GM12878 (cell line): ENCODE data around the gene KRT71. TPM values are rescaled to one million over a fixed set of nuclear protein-coding genes. Genes with fewer than 3 reads are reported as not detected.
"Not testable (repeated sequence)": the region's sequence is repeated elsewhere in the genome, so short reads cannot be mapped to it uniquely, and the experiment has no call there.

Experiments used
- ATAC-seq: fragments of 200-7000 bp; cut with Tn5 transposase; 3 replicates; pipeline ENCODE4 v1.9.1; 2020; ENCODE audit warnings: mild to moderate bottlenecking, moderate library complexity
- BruUV-seq: library from RNA; stranded (reverse); fragments of 400-500 nt; replicated peaks from 2 replicates; lab custom pipeline; 2021; lab: Mats Ljungman, UMichigan
- CTCF ChIA-PET: fragments of 300-600 bp; sonication (Branson Sonifier 250); formaldehyde crosslinking; extraction: SDS; loops from one replicate; lab custom pipeline; 2021; ENCODE audit warnings: inconsistent platforms; lab: Yijun Ruan, JAX
- POLR2A ChIA-PET: fragments of 350-600 bp; formaldehyde crosslinking; extraction: SDS; loops from one replicate; lab custom pipeline; 2021; ENCODE audit warnings: inconsistent platforms; lab: Charles Lee
- RAD21 ChIA-PET: fragments of 300-600 bp; sonication (Branson Sonifier 250); formaldehyde crosslinking; loops from one replicate; lab custom pipeline; 2023; ENCODE audit warnings: antibody characterized with exemption; ENCODE audit not compliant: unreplicated experiment; lab: Charles Lee
- SMC1A ChIA-PET: fragments of 300-600 bp; sonication (Branson Sonifier 250); formaldehyde crosslinking; loops from one replicate; lab custom pipeline; 2023; ENCODE audit not compliant: unreplicated experiment, uncharacterized antibody; lab: Charles Lee
- DNase-seq: peaks from one replicate; pipeline ENCODE4 v3.0.0-alpha.2; 2011; ENCODE audit warnings: low read depth, low spot score
- FAIRE-seq: peaks from 3 replicates; lab custom pipeline; 2011; peaks lifted over from hg19 to GRCh38; lab: Jason Lieb, UNC
- H2AFZ ChIP-seq: 2 replicates; pipeline ENCODE4 v1.6.0; 2011; ENCODE audit warnings: low read depth, low read length, control low read depth; ENCODE audit not compliant: control insufficient read depth
- H3K27ac ChIP-seq: 2 replicates; pipeline ENCODE4 v1.5.1; 2011; ENCODE audit warnings: control low read depth; ENCODE audit not compliant: control insufficient read depth, insufficient read depth
- H3K27me3 ChIP-seq, 2 experiments: replicated peaks in 1 of 2; 2 replicates each; pipeline versions ENCODE4 v1.6.0 to v1.6.1; 2011; ENCODE audit warnings: low read length in 1 of 2; ENCODE audit not compliant: control insufficient read depth in 2 of 2, insufficient read depth in 2 of 2
- H3K36me3 ChIP-seq, 2 experiments: 2 replicates each; pipeline ENCODE4 v1.5.1; 2011; ENCODE audit warnings: low read length in 1 of 2; ENCODE audit not compliant: control insufficient read depth in 2 of 2, insufficient read depth in 2 of 2
- H3K4me1 ChIP-seq: 2 replicates; pipeline ENCODE4 v1.6.1; 2011; ENCODE audit warnings: mild to moderate bottlenecking, low read length, moderate library complexity, mixed read lengths; ENCODE audit not compliant: control insufficient read depth, insufficient read depth
- H3K4me2 ChIP-seq: 2 replicates; pipeline ENCODE4 v1.6.0; 2011; ENCODE audit warnings: control low read depth; ENCODE audit not compliant: control insufficient read depth, insufficient read depth
- H3K4me3 ChIP-seq: fragments of 200-600 bp; sonication (generic); 2 replicates; pipeline ENCODE4 v1.5.1; 2016
- H3K79me2 ChIP-seq: 2 replicates; pipeline ENCODE4 v1.6.0; 2011; ENCODE audit warnings: low read length; ENCODE audit not compliant: control insufficient read depth, insufficient read depth
- H3K9ac ChIP-seq: 2 replicates; pipeline ENCODE4 v1.8.0; 2011; ENCODE audit warnings: low read length, control low read depth, mixed read lengths; ENCODE audit not compliant: control insufficient read depth, insufficient read depth
- H3K9me3 ChIP-seq: replicated peaks from 3 replicates; pipeline ENCODE4 v1.5.1; 2011; ENCODE audit warnings: mild to moderate bottlenecking, low read length; ENCODE audit not compliant: control insufficient read depth, insufficient read depth
- H4K20me1 ChIP-seq: 2 replicates; pipeline ENCODE4 v1.6.0; 2011; ENCODE audit not compliant: control insufficient read depth, insufficient read depth
- RAD51 ChIP-seq: fragments of 450-650 bp; IDR thresholded peaks from 2 replicates; pipeline ENCODE4 v1.6.1; 2016; ENCODE audit warnings: moderate library complexity, mild to moderate bottlenecking, inconsistent platforms
- RELA ChIP-seq: fragments of 450-650 bp; IDR thresholded peaks from 2 replicates; pipeline ENCODE4 v1.8.0; 2014; ENCODE audit warnings: borderline replicate concordance; ENCODE audit not compliant: partially characterized antibody
- WGBS: methylation state at CpG from one replicate; pipeline ENCODE4 v1.1.6; 2016; ENCODE audit warnings: low lambda C conversion rate; ENCODE audit not compliant: insufficient replicate concordance, insufficient coverage; ENCODE audit errors: missing lambda C conversion rate; 5-methylcytosine and 5-hydroxymethylcytosine counted together
- in situ Hi-C: fragments of 300-500 bp; cut with MboI; formaldehyde crosslinking; loops from 9 replicates; pipeline ENCODE4 v1.14.3; 2018; ENCODE audit warnings: mixed read lengths
- intact Hi-C: fragments of 100-400 bp; cut with micrococcal nuclease; formaldehyde crosslinking; loops from one replicate; pipeline ENCODE4 v1.14.2; 2022; ENCODE audit not compliant: unreplicated experiment
- polyA plus RNA-seq, 11 experiments: library from polyadenylated mRNA; depleted of rRNA in 4 of 11; unstranded in 6 of 11; stranded (reverse) in 5 of 11; fragments of >200 nt; fragmentation: Nextera tagmentation in 4 of 11; fragmentation: Illumina TruSeq in 1 of 11; extraction: Ambion mirVana in 4 of 11; extraction: Trizol in 1 of 11; gene quantifications; 1 replicate in 1 of 11; 2 replicates in 10 of 11; pipeline versions ENCODE4 v1.2.1 to v1.2.3, GENCODE V29; 2011 to 2016; ENCODE audit warnings: inconsistent platforms in 2 of 11, missing spikeins in 2 of 11, low read depth in 1 of 11
- total RNA-seq, 4 experiments: library from RNA; depleted of rRNA in 3 of 4; stranded (reverse); fragments of >200 nt in 3 of 4; fragmentation: Illumina TruSeq in 1 of 4; extraction: Trizol in 1 of 4; gene quantifications; 2 replicates each; pipeline versions ENCODE4 v1.2.1 to v1.2.3, GENCODE V29; 2013 to 2021
- TF ChIP-seq, protein P1 (sequence below): fragments of 450-650 bp; IDR thresholded peaks from 2 replicates; pipeline ENCODE4 v1.6.1; 2016; ENCODE audit warnings: mild to moderate bottlenecking, moderate library complexity, borderline replicate concordance

The KRT71 gene
- total and polyA plus RNA-seq, 10 of the 15 experiments (the other 5 are each of a cell fraction or from before 2014, with no cell fraction given), result not detected

DNA sequence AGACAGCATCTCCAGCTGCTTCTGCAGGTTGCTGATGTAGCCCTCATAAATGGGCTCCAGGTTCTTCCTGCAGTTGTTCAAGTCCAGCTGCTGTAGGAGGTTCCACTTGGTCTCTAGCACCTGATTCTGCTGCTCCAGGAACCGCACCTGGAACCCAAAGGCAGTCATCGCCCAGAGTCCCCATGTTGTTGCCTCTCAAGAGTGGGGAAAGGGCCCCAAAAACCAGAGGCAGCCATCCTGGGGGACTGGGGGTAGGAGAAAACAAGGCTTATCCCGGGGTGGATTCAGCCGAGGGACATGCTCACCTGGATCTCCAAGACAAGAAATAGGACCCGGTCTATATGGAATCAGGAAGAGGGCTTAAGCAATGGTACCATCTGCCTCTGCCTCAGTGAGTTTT lies 46.0 kb upstream of the KRT71 start (continued):
- TF ChIP-seq, protein P1, sequence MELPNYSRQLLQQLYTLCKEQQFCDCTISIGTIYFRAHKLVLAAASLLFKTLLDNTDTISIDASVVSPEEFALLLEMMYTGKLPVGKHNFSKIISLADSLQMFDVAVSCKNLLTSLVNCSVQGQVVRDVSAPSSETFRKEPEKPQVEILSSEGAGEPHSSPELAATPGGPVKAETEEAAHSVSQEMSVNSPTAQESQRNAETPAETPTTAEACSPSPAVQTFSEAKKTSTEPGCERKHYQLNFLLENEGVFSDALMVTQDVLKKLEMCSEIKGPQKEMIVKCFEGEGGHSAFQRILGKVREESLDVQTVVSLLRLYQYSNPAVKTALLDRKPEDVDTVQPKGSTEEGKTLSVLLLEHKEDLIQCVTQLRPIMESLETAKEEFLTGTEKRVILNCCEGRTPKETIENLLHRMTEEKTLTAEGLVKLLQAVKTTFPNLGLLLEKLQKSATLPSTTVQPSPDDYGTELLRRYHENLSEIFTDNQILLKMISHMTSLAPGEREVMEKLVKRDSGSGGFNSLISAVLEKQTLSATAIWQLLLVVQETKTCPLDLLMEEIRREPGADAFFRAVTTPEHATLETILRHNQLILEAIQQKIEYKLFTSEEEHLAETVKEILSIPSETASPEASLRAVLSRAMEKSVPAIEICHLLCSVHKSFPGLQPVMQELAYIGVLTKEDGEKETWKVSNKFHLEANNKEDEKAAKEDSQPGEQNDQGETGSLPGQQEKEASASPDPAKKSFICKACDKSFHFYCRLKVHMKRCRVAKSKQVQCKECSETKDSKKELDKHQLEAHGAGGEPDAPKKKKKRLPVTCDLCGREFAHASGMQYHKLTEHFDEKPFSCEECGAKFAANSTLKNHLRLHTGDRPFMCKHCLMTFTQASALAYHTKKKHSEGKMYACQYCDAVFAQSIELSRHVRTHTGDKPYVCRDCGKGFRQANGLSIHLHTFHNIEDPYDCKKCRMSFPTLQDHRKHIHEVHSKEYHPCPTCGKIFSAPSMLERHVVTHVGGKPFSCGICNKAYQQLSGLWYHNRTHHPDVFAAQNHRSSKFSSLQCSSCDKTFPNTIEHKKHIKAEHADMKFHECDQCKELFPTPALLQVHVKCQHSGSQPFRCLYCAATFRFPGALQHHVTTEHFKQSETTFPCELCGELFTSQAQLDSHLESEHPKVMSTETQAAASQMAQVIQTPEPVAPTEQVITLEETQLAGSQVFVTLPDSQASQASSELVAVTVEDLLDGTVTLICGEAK, result no peak
- no peak for TF ChIP-seq RAD51
- no peak for TF ChIP-seq RELA

DNA sequence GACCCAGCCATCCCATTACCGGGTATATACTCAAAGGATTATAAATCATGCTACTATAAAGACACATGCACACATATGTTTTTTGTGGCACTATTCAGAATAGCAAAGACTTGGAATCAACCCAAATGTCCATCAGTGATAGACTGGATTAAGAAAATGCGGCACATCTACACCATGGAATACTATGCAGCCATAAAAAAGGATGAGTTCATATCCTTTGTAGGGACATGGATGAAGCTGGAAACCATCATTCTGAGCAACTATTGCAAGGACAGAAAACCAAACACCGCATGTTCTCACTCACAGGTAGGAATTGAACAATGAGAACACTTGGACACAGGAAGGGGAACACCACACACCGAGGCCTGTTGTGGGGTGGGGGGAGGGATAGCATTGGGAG lies 41.3 kb upstream of the KRT71 start:
- H4K20me1 ChIP-seq, ATAC-seq, SMC1A ChIA-PET, H3K27ac ChIP-seq, H2AFZ ChIP-seq, H3K4me1 ChIP-seq, BruUV-seq, H3K27me3 ChIP-seq, FAIRE-seq, H3K4me3 ChIP-seq, H3K79me2 ChIP-seq, in situ Hi-C loops, DNase-seq, H3K4me2 ChIP-seq, H3K36me3 ChIP-seq, H3K9me3 ChIP-seq, POLR2A ChIA-PET, H3K9ac ChIP-seq, RAD21 ChIA-PET, intact Hi-C loops: not testable (repeated sequence)
- CTCF ChIA-PET, result interaction anchor here (0.5 kb wide), 1 partner anchor 1195 kb away, joined by 3 read pairs; no protein-coding TSS in a partner anchor
- WGBS, result 48% methylated on average over 4 of the region's 4 CpGs
